Measurements from ENCODE around the gene MED28.

Gene MED28

GRCh38 chr4:17583941-17584340, 30.5 kb upstream of the MED28 start:
- Histone ChIP-seq H3K4me3 (ENCODE audit: low read depth, low read length) (no peak overlapping the region), H3K27me3 (ENCODE audit: control insufficient read depth, insufficient read depth, low read length) (no peaks in the 10 kb centered on the region), H3K9me3 (ENCODE audit: control insufficient read depth, insufficient read depth, low read depth, low read length) (no peaks in the 10 kb centered on the region), H3K27ac (ENCODE audit: low read depth, low read length) (0 out of 2 replicates have a peak overlapping the region, but pooled peaks have one; percentile 32), H3K9ac (ENCODE audit: low read length) (no peak overlapping the region), H3K36me3 (ENCODE audit: control insufficient read depth, insufficient read depth, low read length) (peaks cover 81% of the 10 kb centered on the region), H3K4me1 (ENCODE audit: control insufficient read depth, insufficient read depth, low read length) (peaks cover 4% of the 10 kb centered on the region; the same call in 1 of the 2 replicates)

GRCh38 chr4:17584521-17585213, 29.8 kb upstream of the MED28 start:
- Histone ChIP-seq H3K9ac (ENCODE audit: low read length) (no peak overlapping the region), H3K9me3 (ENCODE audit: control insufficient read depth, insufficient read depth, low read depth, low read length) (no peaks in the 10 kb centered on the region), H3K27ac (ENCODE audit: low read depth, low read length) (0 out of 2 replicates have a peak overlapping the region, but pooled peaks have one; percentile 32), H3K27me3 (ENCODE audit: control insufficient read depth, insufficient read depth, low read length) (no peaks in the 10 kb centered on the region), H3K36me3 (ENCODE audit: control insufficient read depth, insufficient read depth, low read length) (peaks cover 88% of the 10 kb centered on the region), H3K4me1 (ENCODE audit: control insufficient read depth, insufficient read depth, low read length) (peaks cover 4% of the 10 kb centered on the region; the same call in 1 of the 2 replicates), H3K4me3 (ENCODE audit: low read depth, low read length) (no peak overlapping the region)

DNA sequence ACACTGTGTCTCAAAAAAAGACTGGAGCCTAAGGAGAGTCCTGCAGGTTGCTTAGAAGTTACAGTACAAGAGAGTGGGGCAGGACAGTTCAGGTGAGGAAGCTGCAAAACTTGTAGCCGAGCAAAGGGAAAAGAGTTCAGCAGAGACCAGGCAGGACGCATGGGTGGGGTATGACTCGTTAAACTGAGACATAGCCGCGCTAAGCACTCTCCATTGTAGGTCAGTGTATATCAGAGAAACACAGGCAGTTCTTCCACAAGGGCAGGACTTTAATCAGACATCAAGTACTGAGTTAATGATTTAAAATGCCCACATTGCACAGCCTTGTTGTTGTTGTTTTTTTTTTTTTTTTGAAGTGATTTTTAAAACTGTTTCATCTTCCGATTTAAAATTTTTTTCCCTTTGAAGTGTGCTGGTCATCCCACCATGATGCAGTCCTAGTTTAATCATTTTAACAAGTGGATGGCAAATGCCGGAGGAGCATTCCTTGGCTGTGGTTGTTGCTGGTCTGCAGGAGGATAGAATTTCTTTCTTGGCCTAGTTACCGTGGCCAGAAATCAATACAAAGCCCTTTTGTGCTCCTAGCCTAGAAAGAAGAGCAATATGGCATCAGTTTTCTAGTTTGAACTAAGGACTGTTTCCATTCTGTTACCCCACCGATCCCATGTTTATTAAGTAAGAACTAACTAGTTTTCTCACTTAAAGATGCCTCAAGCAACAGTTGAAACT, 27.2 kb upstream of the MED28 start:
- Histone ChIP-seq H3K27me3 (ENCODE audit: control insufficient read depth, insufficient read depth, low read length) (no peaks in the 10 kb centered on the region), H3K36me3 (ENCODE audit: control insufficient read depth, insufficient read depth, low read length) (peaks cover 81% of the 10 kb centered on the region), H3K4me3 (ENCODE audit: low read depth, low read length) (no peak overlapping the region), H3K9me3 (ENCODE audit: control insufficient read depth, insufficient read depth, low read depth, low read length) (no peaks in the 10 kb centered on the region), H3K27ac (ENCODE audit: low read depth, low read length) (no peak overlapping the region), H3K4me1 (ENCODE audit: control insufficient read depth, insufficient read depth, low read length) (peaks cover 4% of the 10 kb centered on the region; the same call in 1 of the 2 replicates), H3K9ac (ENCODE audit: low read length) (no peak overlapping the region)

GRCh38 chr4:17589355-17589754, 25.1 kb upstream of the MED28 start:
- Histone ChIP-seq H3K9ac (ENCODE audit: low read length) (no peak overlapping the region), H3K27ac (ENCODE audit: low read depth, low read length) (no peak overlapping the region), H3K4me1 (ENCODE audit: control insufficient read depth, insufficient read depth, low read length) (no peaks in the 10 kb centered on the region), H3K27me3 (ENCODE audit: control insufficient read depth, insufficient read depth, low read length) (no peaks in the 10 kb centered on the region), H3K4me3 (ENCODE audit: low read depth, low read length) (no peak overlapping the region), H3K36me3 (ENCODE audit: control insufficient read depth, insufficient read depth, low read length) (peaks cover 72% of the 10 kb centered on the region), H3K9me3 (ENCODE audit: control insufficient read depth, insufficient read depth, low read depth, low read length) (no peaks in the 10 kb centered on the region)

- Histone ChIP-seq H3K36me3 (ENCODE audit: control insufficient read depth, insufficient read depth, low read length) (peaks cover 73% of the 10 kb centered on the region), H3K27ac (ENCODE audit: low read depth, low read length) (no peak overlapping the region), H3K9ac (ENCODE audit: low read length) (no peak overlapping the region), H3K27me3 (ENCODE audit: control insufficient read depth, insufficient read depth, low read length) (no peaks in the 10 kb centered on the region), H3K4me3 (ENCODE audit: low read depth, low read length) (no peak overlapping the region), H3K9me3 (ENCODE audit: control insufficient read depth, insufficient read depth, low read depth, low read length) (no peaks in the 10 kb centered on the region), H3K4me1 (ENCODE audit: control insufficient read depth, insufficient read depth, low read length) (no peaks in the 10 kb centered on the region)
Observed at GRCh38 chr4:17595471-17596005, 18.9 kb upstream of the MED28 start.

DNA sequence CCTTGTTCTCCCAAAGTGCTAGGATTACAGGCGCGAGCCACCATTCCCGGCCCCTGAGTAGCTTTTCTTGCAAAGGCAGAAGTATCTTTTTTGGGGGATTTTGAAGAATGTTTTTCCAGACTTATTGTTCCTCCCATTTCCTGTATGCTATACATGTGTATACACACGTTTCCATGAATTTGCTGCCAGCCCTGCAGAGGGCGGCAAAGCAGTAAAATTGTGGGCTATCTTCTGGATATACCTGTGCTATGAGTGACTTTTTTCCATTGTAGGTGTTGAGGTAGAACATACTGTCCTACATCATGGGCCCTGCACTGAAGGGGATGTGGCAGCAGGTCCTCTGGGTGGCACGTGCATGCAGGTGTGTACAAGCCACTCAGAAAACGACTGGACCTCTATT, 16.9 kb upstream of the MED28 start:
- Histone ChIP-seq H3K36me3 (ENCODE audit: control insufficient read depth, insufficient read depth, low read length) (peaks cover 71% of the 10 kb centered on the region), H3K4me3 (ENCODE audit: low read depth, low read length) (no peak overlapping the region), H3K27ac (ENCODE audit: low read depth, low read length) (no peak overlapping the region), H3K27me3 (ENCODE audit: control insufficient read depth, insufficient read depth, low read length) (no peaks in the 10 kb centered on the region), H3K9me3 (ENCODE audit: control insufficient read depth, insufficient read depth, low read depth, low read length) (no peaks in the 10 kb centered on the region), H3K9ac (ENCODE audit: low read length) (no peak overlapping the region), H3K4me1 (ENCODE audit: control insufficient read depth, insufficient read depth, low read length) (no peaks in the 10 kb centered on the region)

DNA sequence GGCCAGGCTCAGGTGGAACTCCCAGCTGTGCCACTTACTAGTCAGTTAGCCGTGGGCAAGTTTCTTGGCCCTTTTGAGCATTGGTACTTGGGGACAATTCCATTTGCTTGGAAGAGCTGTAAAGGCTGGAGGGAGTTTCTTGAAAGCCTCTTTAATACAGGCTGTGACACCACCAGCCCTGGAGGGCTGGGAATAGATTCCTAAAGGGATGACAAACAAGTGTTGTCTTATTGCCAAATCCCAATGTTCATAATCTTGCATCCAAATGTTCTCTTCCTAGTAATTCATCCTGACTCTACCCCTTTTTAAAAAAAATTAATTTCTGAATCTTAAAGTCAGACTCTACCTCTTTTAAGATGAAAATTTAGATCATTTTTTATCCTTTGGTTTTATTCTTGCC, 14.6 kb upstream of the MED28 start:
- H3K9me3 ChIP-seq (ENCODE audit: control insufficient read depth, insufficient read depth, low read depth, low read length) = no peaks in the 10 kb centered on the region
- H3K27me3 ChIP-seq (ENCODE audit: control insufficient read depth, insufficient read depth, low read length) = no peaks in the 10 kb centered on the region
- peaks cover 63% of the 10 kb centered on the region for H3K36me3 ChIP-seq (ENCODE audit: control insufficient read depth, insufficient read depth, low read length)
- H3K4me1 ChIP-seq (ENCODE audit: control insufficient read depth, insufficient read depth, low read length) = no peaks in the 10 kb centered on the region
- H3K9ac ChIP-seq (ENCODE audit: low read length) = no peak overlapping the region
- H3K27ac ChIP-seq (ENCODE audit: low read depth, low read length) = no peak overlapping the region
- H3K4me3 ChIP-seq (ENCODE audit: low read depth, low read length) = no peak overlapping the region

GRCh38 chr4:17605236-17605635, 9.2 kb upstream of the MED28 start:
- H3K4me1 ChIP-seq (ENCODE audit: control insufficient read depth, insufficient read depth, low read length) = no peaks in the 10 kb centered on the region
- H3K36me3 ChIP-seq (ENCODE audit: control insufficient read depth, insufficient read depth, low read length) = peaks cover 50% of the 10 kb centered on the region

DNA sequence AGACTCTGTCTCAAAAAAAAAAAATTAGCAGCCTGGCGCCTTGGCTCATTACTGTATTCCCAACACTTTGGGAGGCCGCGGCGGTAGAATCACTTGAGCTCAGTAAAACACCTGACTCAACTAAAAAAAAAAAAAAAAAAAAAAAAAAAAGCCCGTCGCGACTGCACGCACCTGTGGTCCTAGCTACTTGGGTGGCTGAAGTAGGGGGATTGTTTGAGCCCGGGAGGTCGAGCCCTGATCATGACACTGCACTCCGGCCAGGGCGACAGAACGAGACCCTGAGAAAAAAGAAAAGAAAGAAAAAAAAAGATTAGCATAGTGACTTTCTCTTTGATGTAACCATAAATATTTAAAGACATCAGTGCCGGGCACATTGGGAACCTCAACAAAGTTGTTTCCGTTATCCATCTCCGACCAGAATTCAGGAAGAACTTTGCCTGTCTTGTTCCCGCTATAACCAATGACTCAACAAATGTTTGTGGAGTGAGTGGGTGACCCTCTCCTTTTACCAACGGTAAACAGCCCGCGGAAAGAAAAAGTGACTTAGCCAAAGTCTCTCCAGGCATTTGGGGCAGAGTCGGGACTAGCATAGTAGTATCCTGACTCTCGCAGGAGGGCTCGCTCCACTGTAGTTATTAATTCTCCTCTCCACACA, 553 bp upstream of the MED28 start:
- Histone ChIP-seq H3K9me3 (ENCODE audit: control insufficient read depth, insufficient read depth, low read depth, low read length) (no peaks in the 10 kb centered on the region), H3K27ac (ENCODE audit: low read depth, low read length) (no peak overlapping the region; the same call in 1 of the 2 replicates), H3K4me1 (ENCODE audit: control insufficient read depth, insufficient read depth, low read length) (no peaks in the 10 kb centered on the region), H3K27me3 (ENCODE audit: control insufficient read depth, insufficient read depth, low read length) (no peaks in the 10 kb centered on the region), H3K4me3 (ENCODE audit: low read depth, low read length) (peak overlapping the region; percentile 84), H3K36me3 (ENCODE audit: control insufficient read depth, insufficient read depth, low read length) (peaks cover 26% of the 10 kb centered on the region), H3K9ac (ENCODE audit: low read length) (peak overlapping the region; percentile 94)

More at GRCh38 chr4:17605236-17605635, 9.2 kb upstream of the MED28 start:
- H3K27ac ChIP-seq (ENCODE audit: low read depth, low read length) = no peak overlapping the region
- H3K4me3 ChIP-seq (ENCODE audit: low read depth, low read length) = no peak overlapping the region
- no peaks in the 10 kb centered on the region for H3K27me3 ChIP-seq (ENCODE audit: control insufficient read depth, insufficient read depth, low read length)
- H3K9ac ChIP-seq (ENCODE audit: low read length) = no peak overlapping the region
- H3K9me3 ChIP-seq (ENCODE audit: control insufficient read depth, insufficient read depth, low read depth, low read length) = no peaks in the 10 kb centered on the region

- peaks cover 50% of the 10 kb centered on the region for H3K36me3 ChIP-seq (ENCODE audit: control insufficient read depth, insufficient read depth, low read length)
- H3K27me3 ChIP-seq (ENCODE audit: control insufficient read depth, insufficient read depth, low read length) = no peaks in the 10 kb centered on the region
- H3K27ac ChIP-seq (ENCODE audit: low read depth, low read length) = no peak overlapping the region
- 0 out of 2 replicates have a peak overlapping the region, but pooled peaks have one; percentile 18 for H3K4me3 ChIP-seq (ENCODE audit: low read depth, low read length)
- H3K4me1 ChIP-seq (ENCODE audit: control insufficient read depth, insufficient read depth, low read length) = no peaks in the 10 kb centered on the region
- no peaks in the 10 kb centered on the region for H3K9me3 ChIP-seq (ENCODE audit: control insufficient read depth, insufficient read depth, low read depth, low read length)
- H3K9ac ChIP-seq (ENCODE audit: low read length) = no peak overlapping the region
Observed at GRCh38 chr4:17616283-17616682, 1.8 kb downstream of the MED28 start.

Data from HUES6 (cell line).